Karpas-422 (cell line): ENCODE data around the gene CACNB2. TPM values are rescaled to one million over a fixed set of nuclear protein-coding genes. Genes with fewer than 3 reads are reported as not detected.

Experiments
- DNase-seq: peaks from one replicate; pipeline ENCODE4 v3.0.0-alpha.2; 2015
- H2AFZ ChIP-seq: fragments of 200-600 bp; sonication (generic); 2 replicates; pipeline ENCODE4 v1.6.1; 2014; ENCODE audit warnings: antibody characterized with exemption, low read length, mixed read lengths
- H3K27ac ChIP-seq: fragments of 200-600 bp; sonication (generic); 2 replicates; pipeline ENCODE4 v1.5.1; 2014; ENCODE audit warnings: mild to moderate bottlenecking, low read length, moderate library complexity
- H3K27me3 ChIP-seq: fragments of 200-600 bp; sonication (generic); 2 replicates; pipeline ENCODE4 v1.6.1; 2014; ENCODE audit warnings: low read length, mixed read lengths
- H3K36me3 ChIP-seq: fragments of 200-600 bp; sonication (generic); 2 replicates; pipeline ENCODE4 v1.6.1; 2014; ENCODE audit warnings: low read length, mixed read lengths; ENCODE audit not compliant: insufficient read depth
- H3K4me1 ChIP-seq: fragments of 200-600 bp; sonication (generic); 2 replicates; pipeline ENCODE4 v1.6.1; 2014; ENCODE audit warnings: mild to moderate bottlenecking, low read length, mixed read lengths
- H3K4me2 ChIP-seq: fragments of 200-600 bp; sonication (generic); 2 replicates; pipeline ENCODE4 v1.6.1; 2014; ENCODE audit warnings: low read length, low read depth, mild to moderate bottlenecking; ENCODE audit not compliant: poor library complexity, severe bottlenecking
- H3K4me3 ChIP-seq: fragments of 200-600 bp; sonication (generic); 2 replicates; pipeline ENCODE4 v1.5.1; 2014; ENCODE audit warnings: mild to moderate bottlenecking, antibody characterized with exemption, low read length, mixed read lengths
- H3K79me2 ChIP-seq: fragments of 200-600 bp; sonication (generic); 2 replicates; pipeline ENCODE4 v1.6.1; 2014; ENCODE audit warnings: mild to moderate bottlenecking, low read length, mixed read lengths
- H3K9ac ChIP-seq: fragments of 200-600 bp; sonication (generic); 2 replicates; pipeline ENCODE4 v1.6.0; 2014; ENCODE audit warnings: low read length
- H3K9me2 ChIP-seq: fragments of 200-600 bp; sonication (generic), shearing (Covaris generic); replicated peaks from 2 replicates; pipeline ENCODE4 v1.6.0; 2014; ENCODE audit warnings: mild to moderate bottlenecking, low read length, moderate library complexity; ENCODE audit not compliant: insufficient read depth
- H3K9me3 ChIP-seq: fragments of 300-700, 200-600 bp; sonication (generic); 2 replicates; pipeline ENCODE4 v1.6.1; 2014; ENCODE audit warnings: low read length, mixed read lengths
- H4K20me1 ChIP-seq: fragments of 200-600 bp; sonication (generic); 2 replicates; pipeline ENCODE4 v1.6.1; 2014; ENCODE audit warnings: mild to moderate bottlenecking, antibody characterized with exemption, low read length, low read depth; ENCODE audit not compliant: insufficient read depth
- total RNA-seq: library from RNA; depleted of rRNA; stranded (reverse); fragments of >200 nt; shearing (Covaris generic); gene quantifications from 2 replicates; pipeline ENCODE4 v1.2.3, GENCODE V29; 2014; ENCODE audit warnings: low replicate concordance

The CACNB2 gene
- total RNA-seq, 1 experiment from 2014 or later, result not detected

DNA sequence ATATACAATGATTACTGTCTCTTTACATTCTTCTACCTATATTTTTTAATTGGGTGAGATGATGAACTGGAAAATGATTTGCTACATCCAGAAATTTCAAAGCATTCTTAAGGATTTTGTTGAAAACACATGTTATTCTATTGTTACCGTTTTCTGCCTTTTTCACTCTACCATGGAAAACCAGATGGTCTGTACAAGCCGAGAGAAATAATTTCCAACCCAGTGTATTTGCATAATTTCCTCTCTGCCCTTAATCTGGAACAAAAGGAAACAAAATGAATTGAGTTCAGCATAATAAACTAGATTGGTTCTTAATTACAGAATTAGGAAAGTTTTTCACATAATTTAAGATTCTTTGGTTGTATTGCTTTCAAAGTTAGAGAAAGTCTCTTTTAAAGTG, 211.2 kb downstream of the CACNB2 start:
- H3K27me3 ChIP-seq, result no peaks in the 10 kb centered on the region
- H4K20me1 ChIP-seq, result no peaks in the 10 kb centered on the region
- H3K36me3 ChIP-seq, result no peaks in the 10 kb centered on the region
- H3K4me1 ChIP-seq, result no peaks in the 10 kb centered on the region
- H3K9me2 ChIP-seq, result no peaks in the 10 kb centered on the region
- H3K4me2 ChIP-seq, result no peak overlapping the region
- H3K9ac ChIP-seq, result no peak overlapping the region
- no peak overlapping the region for H2AFZ ChIP-seq
- no peaks in the 10 kb centered on the region for H3K79me2 ChIP-seq
- H3K4me3 ChIP-seq, result no peak overlapping the region
- H3K9me3 ChIP-seq, result no peaks in the 10 kb centered on the region
- H3K27ac ChIP-seq, result no peak overlapping the region
- no peak for DNase-seq

DNA sequence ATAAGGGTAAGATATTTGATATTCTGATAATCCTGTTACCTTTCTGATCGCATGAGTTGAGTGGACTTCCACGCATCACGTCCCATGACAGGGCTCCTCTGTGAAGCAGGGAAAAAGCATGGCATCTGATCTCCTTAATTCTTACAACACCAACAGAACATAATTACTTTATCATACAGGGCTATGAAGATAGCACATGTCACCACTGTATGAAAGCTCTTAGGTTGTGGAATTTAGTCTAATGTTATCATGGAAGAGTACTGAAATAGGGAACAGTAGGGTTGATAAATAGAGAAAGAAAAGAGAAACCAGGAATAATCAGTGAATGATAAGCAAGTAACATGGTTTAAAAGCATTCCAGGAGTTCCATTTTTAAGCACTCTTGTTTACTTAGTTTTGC, 212.0 kb downstream of the CACNB2 start:
- Histone ChIP-seq H3K27ac (no peak overlapping the region), H3K9ac (no peak overlapping the region), H3K9me2 (no peaks in the 10 kb centered on the region), H3K9me3 (no peaks in the 10 kb centered on the region), H3K27me3 (no peaks in the 10 kb centered on the region), H3K4me3 (no peak overlapping the region), H3K4me2 (no peak overlapping the region), H3K4me1 (no peaks in the 10 kb centered on the region), H3K36me3 (no peaks in the 10 kb centered on the region), H3K79me2 (no peaks in the 10 kb centered on the region), H4K20me1 (no peaks in the 10 kb centered on the region), H2AFZ (no peak overlapping the region)
- DNase-seq, result no peak

DNA sequence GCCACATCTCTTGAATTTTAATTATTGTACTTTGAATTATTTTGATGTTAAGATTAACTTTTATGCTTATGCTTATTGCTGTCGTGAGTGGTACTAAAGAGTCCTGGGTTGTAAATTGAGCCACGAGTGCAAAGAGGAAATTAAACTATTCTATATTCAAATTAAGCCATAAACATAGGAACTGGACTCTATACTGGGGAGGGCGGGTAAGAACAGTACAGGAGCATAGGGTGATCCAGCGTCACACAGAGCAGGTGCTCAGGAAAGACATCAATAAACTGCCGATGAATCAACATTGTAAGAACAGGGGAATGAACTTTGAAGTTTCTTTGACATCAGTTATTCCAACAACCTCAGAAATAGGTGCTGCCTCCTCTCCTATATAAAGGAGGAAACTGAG, 219.6 kb downstream of the CACNB2 start:
- Histone ChIP-seq H3K4me3 (no peak overlapping the region), H3K9me2 (no peaks in the 10 kb centered on the region), H3K27me3 (no peaks in the 10 kb centered on the region), H3K4me2 (no peak overlapping the region), H3K79me2 (no peaks in the 10 kb centered on the region), H3K9me3 (no peaks in the 10 kb centered on the region), H3K9ac (no peak overlapping the region), H3K27ac (no peak overlapping the region), H3K36me3 (no peaks in the 10 kb centered on the region), H2AFZ (no peak overlapping the region), H4K20me1 (no peaks in the 10 kb centered on the region), H3K4me1 (no peaks in the 10 kb centered on the region)
- no peak for DNase-seq

GRCh38 chr10:18362892-18363291, 222.7 kb downstream of the CACNB2 start:
- Histone ChIP-seq H3K9ac (no peak overlapping the region), H3K79me2 (no peaks in the 10 kb centered on the region), H2AFZ (no peak overlapping the region), H4K20me1 (no peaks in the 10 kb centered on the region), H3K27ac (no peak overlapping the region), H3K4me1 (no peaks in the 10 kb centered on the region), H3K9me3 (no peaks in the 10 kb centered on the region), H3K36me3 (no peaks in the 10 kb centered on the region), H3K4me3 (no peak overlapping the region), H3K9me2 (no peaks in the 10 kb centered on the region), H3K27me3 (no peaks in the 10 kb centered on the region), H3K4me2 (no peak overlapping the region)
- DNase-seq, result no peak

DNA sequence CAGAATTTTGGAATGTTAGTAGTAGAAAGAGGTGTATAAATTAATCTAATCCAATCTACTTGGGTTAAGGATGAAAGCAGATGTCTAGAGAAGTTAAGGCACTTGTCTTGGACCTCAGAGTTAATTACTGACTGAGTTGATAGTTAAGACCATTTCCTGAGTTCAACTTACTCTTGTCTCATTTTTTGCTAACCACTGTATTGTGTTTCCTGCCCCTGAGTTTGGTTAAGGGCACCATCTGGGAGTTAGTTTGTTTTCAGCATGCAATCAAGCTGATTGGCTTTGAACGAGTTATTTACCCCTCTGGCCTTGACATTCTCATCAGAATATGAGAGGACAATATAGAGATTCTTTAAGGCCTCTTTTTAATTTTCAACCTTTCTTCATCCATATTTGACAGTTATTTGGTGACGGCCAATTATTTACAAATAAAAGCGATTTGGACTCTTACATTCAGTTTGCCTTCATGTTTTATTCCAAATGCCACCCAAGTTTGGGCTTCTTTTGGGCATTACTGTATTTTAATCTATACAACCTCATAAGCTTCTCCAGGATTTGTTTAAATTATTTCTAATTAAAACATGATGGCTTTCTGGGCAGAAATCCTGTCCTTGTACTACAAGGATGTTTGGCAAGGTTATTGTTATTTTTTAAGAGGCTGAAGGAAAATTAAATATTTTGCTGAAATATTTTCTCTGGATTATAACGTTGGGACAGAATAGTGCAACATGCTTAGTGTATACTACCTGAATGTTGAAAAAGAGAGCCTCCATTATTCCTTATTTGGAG, 225.0 kb downstream of the CACNB2 start:
- Histone ChIP-seq H2AFZ (no peak overlapping the region), H3K36me3 (no peaks in the 10 kb centered on the region), H4K20me1 (no peaks in the 10 kb centered on the region), H3K9ac (no peak overlapping the region), H3K4me3 (no peak overlapping the region), H3K79me2 (no peaks in the 10 kb centered on the region), H3K4me2 (no peak overlapping the region), H3K27ac (no peak overlapping the region), H3K27me3 (no peaks in the 10 kb centered on the region), H3K9me2 (no peaks in the 10 kb centered on the region), H3K9me3 (no peaks in the 10 kb centered on the region), H3K4me1 (no peaks in the 10 kb centered on the region)
- DNase-seq, result no peak

GRCh38 chr10:18367840-18368239, 227.6 kb downstream of the CACNB2 start:
- no peak overlapping the region for H3K27ac ChIP-seq
- no peak overlapping the region for H3K4me3 ChIP-seq
- no peaks in the 10 kb centered on the region for H3K36me3 ChIP-seq
- H4K20me1 ChIP-seq, result no peaks in the 10 kb centered on the region
- H3K27me3 ChIP-seq, result no peaks in the 10 kb centered on the region
- DNase-seq, result no peak
- no peaks in the 10 kb centered on the region for H3K79me2 ChIP-seq
- H3K9ac ChIP-seq, result no peak overlapping the region
- no peak overlapping the region for H3K4me2 ChIP-seq
- H2AFZ ChIP-seq, result no peak overlapping the region
- H3K9me3 ChIP-seq, result no peaks in the 10 kb centered on the region
- no peaks in the 10 kb centered on the region for H3K9me2 ChIP-seq
- no peaks in the 10 kb centered on the region for H3K4me1 ChIP-seq

- H3K27ac ChIP-seq, result no peak overlapping the region
- H3K9me2 ChIP-seq, result no peaks in the 10 kb centered on the region
- H3K4me2 ChIP-seq, result no peak overlapping the region
- no peak overlapping the region for H3K4me3 ChIP-seq
- H3K79me2 ChIP-seq, result no peaks in the 10 kb centered on the region
- no peaks in the 10 kb centered on the region for H3K36me3 ChIP-seq
- H3K9ac ChIP-seq, result no peak overlapping the region
- no peaks in the 10 kb centered on the region for H3K9me3 ChIP-seq
- no peak overlapping the region for H2AFZ ChIP-seq
- H4K20me1 ChIP-seq, result no peaks in the 10 kb centered on the region
- no peaks in the 10 kb centered on the region for H3K4me1 ChIP-seq
- DNase-seq, result no peak
- H3K27me3 ChIP-seq, result no peaks in the 10 kb centered on the region
Observed at GRCh38 chr10:18368273-18368672, 228.0 kb downstream of the CACNB2 start.

DNA sequence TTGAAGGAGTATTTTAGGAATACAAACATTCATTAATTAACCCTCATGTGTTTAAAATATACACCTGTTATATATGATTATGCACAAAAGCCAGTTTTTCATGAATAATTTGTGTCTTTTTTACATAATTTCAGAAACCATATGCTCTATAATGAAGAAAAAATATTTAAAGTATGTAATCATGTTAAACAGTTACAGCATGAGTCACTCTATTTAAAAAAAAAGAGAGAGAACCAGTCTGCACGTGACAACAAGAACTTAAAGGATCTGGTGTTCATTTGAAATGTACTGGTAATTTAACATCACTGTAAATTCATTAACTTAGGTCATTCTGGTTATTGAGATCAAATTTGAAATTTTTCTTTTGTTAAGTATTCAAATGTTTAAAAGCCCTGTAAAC, 228.5 kb downstream of the CACNB2 start:
- Histone ChIP-seq H3K9ac (no peak overlapping the region), H3K4me1 (no peaks in the 10 kb centered on the region), H3K27me3 (no peaks in the 10 kb centered on the region), H3K4me3 (no peak overlapping the region), H3K27ac (no peak overlapping the region), H3K4me2 (no peak overlapping the region), H2AFZ (no peak overlapping the region), H4K20me1 (no peaks in the 10 kb centered on the region), H3K9me2 (no peaks in the 10 kb centered on the region), H3K9me3 (no peaks in the 10 kb centered on the region), H3K36me3 (no peaks in the 10 kb centered on the region), H3K79me2 (no peaks in the 10 kb centered on the region)
- DNase-seq, result no peak
